H9 (cell line): Measurements from ENCODE around the gene DENND1A. TPM values are rescaled to one million over a fixed set of nuclear protein-coding genes. Genes with fewer than 3 reads are reported as not detected.

ENCODE experiments used
- DNase-seq: peaks from one replicate; pipeline ENCODE4 v3.0.0-alpha.2; 2017
- H2AFZ ChIP-seq: one replicate; pipeline ENCODE4 v1.6.1; 2013; ENCODE audit warnings: mild to moderate bottlenecking, low read length, control low read depth, moderate library complexity
- H2AK5ac ChIP-seq: 2 replicates; pipeline ENCODE4 v1.6.1; 2013; ENCODE audit warnings: low read length, control low read depth, mixed read lengths; ENCODE audit not compliant: insufficient read length
- H2BK120ac ChIP-seq: one replicate; pipeline ENCODE4 v1.6.1; 2013; ENCODE audit warnings: low read depth, mild to moderate bottlenecking, low read length, control low read depth, inconsistent platforms; ENCODE audit not compliant: poor library complexity, severe bottlenecking
- H2BK12ac ChIP-seq: 2 replicates; pipeline ENCODE4 v1.6.1; 2013; ENCODE audit warnings: low read length, control low read depth, mixed read lengths, low read depth; ENCODE audit not compliant: insufficient read length
- H2BK15ac ChIP-seq: 2 replicates; pipeline ENCODE4 v1.6.1; 2013; ENCODE audit warnings: low read depth, low read length, control low read depth
- H2BK20ac ChIP-seq: one replicate; pipeline ENCODE4 v1.6.1; 2013; ENCODE audit warnings: low read depth, mild to moderate bottlenecking, low read length, control low read depth, inconsistent platforms; ENCODE audit not compliant: poor library complexity, severe bottlenecking
- H2BK5ac ChIP-seq: 2 replicates; pipeline ENCODE4 v1.6.1; 2013; ENCODE audit warnings: low read length, control low read depth, mixed read lengths; ENCODE audit not compliant: insufficient read length
- H3K14ac ChIP-seq: 2 replicates; pipeline ENCODE4 v1.6.1; 2013; ENCODE audit warnings: low read length, control low read depth; ENCODE audit not compliant: insufficient read depth
- H3K18ac ChIP-seq: 2 replicates; pipeline ENCODE4 v1.6.1; 2013; ENCODE audit warnings: low read depth, mild to moderate bottlenecking, mixed read lengths, low read length, control low read depth; ENCODE audit not compliant: insufficient read length
- H3K23ac ChIP-seq: 2 replicates; pipeline ENCODE4 v1.6.1; 2013; ENCODE audit warnings: low read length, control low read depth, mixed read lengths, low read depth; ENCODE audit not compliant: insufficient read length
- H3K23me2 ChIP-seq: 2 replicates; pipeline ENCODE4 v1.6.1; 2013; ENCODE audit warnings: low read depth, mild to moderate bottlenecking, mixed read lengths, low read length, control low read depth; ENCODE audit not compliant: insufficient read length, poor library complexity, severe bottlenecking
- H3K27ac ChIP-seq: 2 replicates; pipeline ENCODE4 v1.5.1; 2013; ENCODE audit warnings: low read length, control low read depth, mixed read lengths, low read depth; ENCODE audit not compliant: insufficient read length
- H3K27me3 ChIP-seq: 2 replicates; pipeline ENCODE4 v1.6.1; 2013; ENCODE audit warnings: low read length, control low read depth, inconsistent platforms; ENCODE audit not compliant: insufficient read depth
- H3K4ac ChIP-seq: 2 replicates; pipeline ENCODE4 v1.6.1; 2013; ENCODE audit warnings: low read depth, mild to moderate bottlenecking, control low read depth, inconsistent platforms, low read length, moderate library complexity
- H3K4me1 ChIP-seq: 2 replicates; pipeline ENCODE4 v1.6.1; 2013; ENCODE audit warnings: low read length, control low read depth, inconsistent platforms; ENCODE audit not compliant: insufficient read depth
- H3K4me2 ChIP-seq: 2 replicates; pipeline ENCODE4 v1.6.1; 2013; ENCODE audit warnings: low read length, control low read depth, mixed read lengths; ENCODE audit not compliant: insufficient read length, insufficient read depth
- H3K56ac ChIP-seq: 2 replicates; pipeline ENCODE4 v1.6.1; 2013; ENCODE audit warnings: low read depth, mild to moderate bottlenecking, mixed read lengths, low read length, control low read depth; ENCODE audit not compliant: insufficient read length
- H3K79me1 ChIP-seq: 2 replicates; pipeline ENCODE4 v1.6.1; 2013; ENCODE audit warnings: low read depth, mild to moderate bottlenecking, moderate library complexity, low read length, control low read depth, inconsistent platforms; ENCODE audit not compliant: insufficient read depth, poor library complexity, severe bottlenecking
- H3K79me2 ChIP-seq: 2 replicates; pipeline ENCODE4 v1.6.1; 2013; ENCODE audit warnings: low read length, control low read depth, inconsistent platforms; ENCODE audit not compliant: insufficient read depth
- H3K9ac ChIP-seq: 2 replicates; pipeline ENCODE4 v1.6.1; 2013; ENCODE audit warnings: low read length, control low read depth, mixed read lengths; ENCODE audit not compliant: insufficient read length; ENCODE audit errors: extremely low read depth
- H3K9me3 ChIP-seq: one replicate; pipeline ENCODE4 v1.6.1; 2013; ENCODE audit warnings: low read depth, low read length, inconsistent platforms; ENCODE audit not compliant: control insufficient read depth
- H3T11ph ChIP-seq: one replicate; pipeline ENCODE4 v1.6.1; 2013; ENCODE audit warnings: mild to moderate bottlenecking, low read length, control low read depth, inconsistent platforms
- H4K20me1 ChIP-seq: one replicate; pipeline ENCODE4 v1.6.1; 2013; ENCODE audit not compliant: control insufficient read depth, insufficient read length, insufficient read depth
- H4K5ac ChIP-seq: 2 replicates; pipeline ENCODE4 v1.6.1; 2013; ENCODE audit warnings: low read depth, mild to moderate bottlenecking, mixed read lengths, low read length, control low read depth; ENCODE audit not compliant: insufficient read length
- H4K8ac ChIP-seq: replicated peaks from 2 replicates; pipeline ENCODE4 v1.6.1; 2013; ENCODE audit warnings: low read length, control low read depth, mixed read lengths, low read depth; ENCODE audit not compliant: insufficient read length
- H4K91ac ChIP-seq: 2 replicates; pipeline ENCODE4 v1.6.1; 2013; ENCODE audit warnings: low read depth, mild to moderate bottlenecking, moderate library complexity, mixed read lengths, low read length, control low read depth; ENCODE audit not compliant: insufficient read length
- H3K27ac Mint-ChIP-seq, 3 experiments: 2 replicates in 2 of 3; 3 replicates in 1 of 3; pipeline ENCODE4 v1.8.0; 2020 to 2021; ENCODE audit warnings: mixed read lengths in 3 of 3, mild to moderate bottlenecking in 1 of 3, moderate library complexity in 1 of 3
- H3K27me3 Mint-ChIP-seq: 2 replicates; pipeline ENCODE4 v1.8.0; 2021; ENCODE audit warnings: low read depth, mild to moderate bottlenecking, moderate library complexity, mixed read lengths
- H3K36me3 Mint-ChIP-seq, 3 experiments: 2 replicates in 2 of 3; 3 replicates in 1 of 3; pipeline ENCODE4 v1.8.0; 2020 to 2021; ENCODE audit warnings: low read depth in 3 of 3, mixed read lengths in 3 of 3; ENCODE audit not compliant: insufficient read depth in 1 of 3
- H3K4me1 Mint-ChIP-seq, 2 experiments: 2 replicates each; pipeline ENCODE4 v1.8.0; 2020; ENCODE audit warnings: mixed read lengths in 2 of 2
- H3K4me3 Mint-ChIP-seq, 2 experiments: 2 replicates in 1 of 2; 3 replicates in 1 of 2; pipeline ENCODE4 v1.8.0; 2020 to 2021; ENCODE audit warnings: mild to moderate bottlenecking in 2 of 2, mixed read lengths in 2 of 2, moderate library complexity in 1 of 2
- H3K9me3 Mint-ChIP-seq, 2 experiments: 2 replicates in 1 of 2; 3 replicates in 1 of 2; pipeline ENCODE4 v1.8.0; 2020; ENCODE audit warnings: mild to moderate bottlenecking in 2 of 2, mixed read lengths in 2 of 2, moderate library complexity in 1 of 2
- WGBS: extraction: QIAGEN DNeasy Blood & Tissue Kit; methylation state at CpG from one replicate; pipeline ENCODE4 v1.1.7; 2013; ENCODE audit warnings: missing lambda C conversion rate, low lambda C conversion rate, mixed read lengths; ENCODE audit not compliant: insufficient read length; ENCODE audit errors: extremely low coverage; 5-methylcytosine and 5-hydroxymethylcytosine counted together
- total RNA-seq: library from RNA; stranded (reverse); gene quantifications from 2 replicates; pipeline ENCODE4 v1.2.1, GENCODE V29; 2021
- TF ChIP-seq, protein P1 (sequence below): fragments of 200-600 bp; sonication (generic); conservative IDR thresholded peaks from 3 replicates; pipeline ENCODE4 v1.8.0; 2021; ENCODE audit warnings: antibody characterized with exemption, mild to moderate bottlenecking

DENND1A gene
- total RNA-seq, 1 experiment from 2014 or later = 20.4 TPM

DNA sequence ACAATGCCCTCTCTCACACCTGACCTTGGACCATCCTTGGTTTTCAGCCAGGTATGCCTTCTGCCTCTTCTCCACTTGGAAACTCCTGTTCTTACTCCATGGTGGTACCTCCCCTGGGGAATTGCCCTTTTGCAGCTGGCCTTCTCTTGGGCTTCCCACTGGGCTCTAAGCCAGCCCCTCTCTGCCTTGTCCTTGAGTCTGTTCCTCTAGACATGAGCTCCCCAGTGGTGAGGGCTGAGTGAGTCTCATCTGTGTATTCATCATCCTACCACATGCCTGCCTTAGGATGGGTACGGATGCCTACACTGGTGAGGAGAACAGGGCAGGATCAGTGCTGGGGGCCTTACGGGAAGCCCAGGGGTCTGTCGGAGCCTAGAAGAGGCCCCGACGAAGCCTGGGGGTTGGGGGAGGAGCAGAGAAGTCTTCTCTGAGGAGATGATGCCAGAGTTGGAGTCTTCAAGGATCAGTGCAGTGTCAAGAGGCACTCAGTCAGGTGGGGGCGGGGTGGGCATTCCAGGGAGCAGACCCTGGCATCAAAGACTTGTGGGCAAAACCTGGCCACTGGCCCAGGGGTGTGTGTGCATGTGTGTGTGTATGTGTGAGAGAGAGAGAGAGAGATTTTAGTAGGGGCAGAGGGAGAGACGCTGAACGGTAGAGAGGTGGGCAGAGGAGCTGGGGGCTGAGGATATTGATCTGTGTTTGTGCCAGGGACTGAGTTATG, 579.2 kb downstream of the DENND1A start:
- H2BK5ac ChIP-seq = no peak overlapping the region
- Mint-ChIP-seq H3K27ac (peak overlapping the region in 1 of 3 experiments; percentile 21; a peak in 1 of 7 replicates), H3K27me3 (peaks cover 24% of the 10 kb centered on the region), H3K4me3 (peak overlapping the region in 1 of 2 experiments; percentile 7; a peak in 1 of 5 replicates), H3K4me1 (peaks cover 17 to 19% of the 10 kb centered on the region in 2 experiments), H3K9me3 (no peaks in the 10 kb centered on the region; a peak in 1 of 5 replicates), H3K36me3 (no peaks in the 10 kb centered on the region)
- no peak overlapping the region for H3K18ac ChIP-seq
- no peak overlapping the region for H4K5ac ChIP-seq
- no peaks in the 10 kb centered on the region for H3K4me1 ChIP-seq
- H3K9ac ChIP-seq = no peak overlapping the region
- no CpG with 5 or more reads among the region's 8 CpGs for WGBS
- TF ChIP-seq, protein P1, sequence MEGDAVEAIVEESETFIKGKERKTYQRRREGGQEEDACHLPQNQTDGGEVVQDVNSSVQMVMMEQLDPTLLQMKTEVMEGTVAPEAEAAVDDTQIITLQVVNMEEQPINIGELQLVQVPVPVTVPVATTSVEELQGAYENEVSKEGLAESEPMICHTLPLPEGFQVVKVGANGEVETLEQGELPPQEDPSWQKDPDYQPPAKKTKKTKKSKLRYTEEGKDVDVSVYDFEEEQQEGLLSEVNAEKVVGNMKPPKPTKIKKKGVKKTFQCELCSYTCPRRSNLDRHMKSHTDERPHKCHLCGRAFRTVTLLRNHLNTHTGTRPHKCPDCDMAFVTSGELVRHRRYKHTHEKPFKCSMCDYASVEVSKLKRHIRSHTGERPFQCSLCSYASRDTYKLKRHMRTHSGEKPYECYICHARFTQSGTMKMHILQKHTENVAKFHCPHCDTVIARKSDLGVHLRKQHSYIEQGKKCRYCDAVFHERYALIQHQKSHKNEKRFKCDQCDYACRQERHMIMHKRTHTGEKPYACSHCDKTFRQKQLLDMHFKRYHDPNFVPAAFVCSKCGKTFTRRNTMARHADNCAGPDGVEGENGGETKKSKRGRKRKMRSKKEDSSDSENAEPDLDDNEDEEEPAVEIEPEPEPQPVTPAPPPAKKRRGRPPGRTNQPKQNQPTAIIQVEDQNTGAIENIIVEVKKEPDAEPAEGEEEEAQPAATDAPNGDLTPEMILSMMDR = no peak
- H3K14ac ChIP-seq = no peak overlapping the region
- DNase-seq = no peak
- no peak overlapping the region for H4K91ac ChIP-seq
- H2BK15ac ChIP-seq = no peak overlapping the region
- H4K8ac ChIP-seq = no peak overlapping the region
- no peak overlapping the region for H3T11ph ChIP-seq
- no peak overlapping the region for H3K4ac ChIP-seq
- H2BK20ac ChIP-seq = no peak overlapping the region
- H2BK120ac ChIP-seq = no peak overlapping the region
- no peak overlapping the region for H2AK5ac ChIP-seq
- peaks cover 2% of the 10 kb centered on the region for H3K23me2 ChIP-seq
- H3K56ac ChIP-seq = no peak overlapping the region
- H3K27ac ChIP-seq = no peak overlapping the region
- no peaks in the 10 kb centered on the region for H4K20me1 ChIP-seq
- H3K79me2 ChIP-seq = no peaks in the 10 kb centered on the region
- H3K23ac ChIP-seq = no peak overlapping the region
- no peaks in the 10 kb centered on the region for H3K9me3 ChIP-seq
- H2BK12ac ChIP-seq = no peak overlapping the region
- H2AFZ ChIP-seq = no peak overlapping the region
- H3K79me1 ChIP-seq = no peaks in the 10 kb centered on the region
- no peak overlapping the region for H3K4me2 ChIP-seq
- H3K27me3 ChIP-seq = no peaks in the 10 kb centered on the region
